GM18858 (cell line): ENCODE data around the gene OAF.
"Not testable (repeated sequence)": the region's sequence is repeated elsewhere in the genome, so short reads cannot be mapped to it uniquely, and the experiment has no call there.

ENCODE experiments used
- ATAC-seq: cut with Tn5 transposase; IDR thresholded peaks from one replicate; pipeline ENCODE4 v1.9.1; 2021; ENCODE audit not compliant: unreplicated experiment

The OAF gene

GRCh38 chr11:120268686-120269085, 57.9 kb downstream of the OAF start:
- no peak for ATAC-seq

DNA sequence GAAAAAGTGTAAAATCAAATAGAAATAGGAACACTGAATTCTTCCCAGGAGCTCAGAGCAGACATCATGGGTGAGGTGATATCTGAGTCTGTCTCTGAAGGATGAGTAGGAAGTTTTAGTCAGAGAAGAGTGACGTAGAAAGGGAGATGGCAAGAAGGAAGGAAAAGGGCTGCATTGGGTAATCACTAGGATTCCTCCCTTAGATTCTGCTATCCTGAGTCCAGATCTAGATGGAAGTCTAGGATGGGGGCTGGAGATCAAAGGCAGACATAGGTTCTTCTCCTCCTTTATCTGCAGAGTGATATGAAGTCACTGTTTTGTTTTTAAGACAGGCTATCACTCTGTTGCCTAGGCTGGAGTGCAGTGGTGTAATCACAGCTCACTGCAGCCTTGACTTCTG, 59.6 kb downstream of the OAF start:
- no peak for ATAC-seq

- ATAC-seq = no peak
Measured at GRCh38 chr11:120271672-120272071, 60.8 kb downstream of the OAF start.

DNA sequence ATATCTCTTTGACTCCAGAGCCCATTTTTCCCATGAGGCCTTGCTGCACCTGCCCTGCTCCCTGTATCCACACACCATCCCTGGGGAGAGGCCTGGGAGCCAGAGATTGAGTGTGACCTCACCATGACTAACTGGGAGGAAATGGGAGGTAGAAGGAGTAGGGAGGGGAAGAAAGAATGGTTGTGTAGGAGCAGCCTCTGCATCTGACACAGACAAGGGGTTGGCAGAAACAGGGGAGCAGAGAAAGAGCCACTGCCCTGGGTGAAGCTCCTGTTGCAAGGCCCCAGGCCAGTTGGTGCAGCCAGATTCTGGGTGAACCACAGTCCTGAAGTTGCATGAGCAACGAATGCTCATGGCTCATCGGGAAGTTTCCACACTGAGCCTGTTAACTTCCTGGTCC, 61.5 kb downstream of the OAF start:
- ATAC-seq = no peak

DNA sequence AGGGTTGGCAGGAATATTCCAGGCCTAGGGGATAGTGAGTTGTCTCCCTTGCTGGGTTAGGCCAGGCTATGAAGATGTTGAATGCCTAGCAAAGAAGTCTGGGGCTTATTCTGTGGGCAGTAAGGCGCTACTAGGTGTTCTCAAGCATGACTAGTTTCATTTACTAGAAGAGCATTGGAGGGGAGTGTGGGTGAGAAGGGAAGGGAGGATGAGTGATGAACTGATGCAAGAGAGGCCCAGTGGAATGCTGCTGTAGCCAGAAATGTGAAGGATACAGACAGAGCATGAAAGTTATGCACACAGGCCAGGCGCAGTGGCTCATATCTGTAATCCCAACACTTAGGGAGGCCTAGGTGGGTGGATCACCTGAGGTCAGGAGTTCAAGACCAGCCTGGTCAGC, 62.6 kb downstream of the OAF start:
- no peak for ATAC-seq

DNA sequence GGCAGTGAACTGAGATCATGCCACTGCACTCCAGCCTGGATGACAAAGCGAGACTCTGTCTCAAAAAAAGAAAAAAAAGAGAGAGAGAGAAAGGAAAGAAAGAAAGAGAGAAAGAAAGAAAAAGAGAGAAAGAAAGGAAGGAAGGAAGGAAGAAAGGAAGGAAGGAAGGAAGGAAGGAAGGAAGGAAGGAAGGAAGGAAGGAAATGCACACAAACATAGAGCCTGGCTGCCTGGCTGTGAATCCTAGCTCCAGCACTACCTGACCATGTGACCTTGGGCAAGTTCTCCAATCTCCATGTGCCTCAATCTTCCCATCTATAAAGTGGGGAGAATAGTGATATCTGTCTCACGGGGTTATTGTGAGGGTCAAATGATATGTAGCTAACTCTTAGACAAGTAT, 63.1 kb downstream of the OAF start:
- not testable (repeated sequence) for ATAC-seq

DNA sequence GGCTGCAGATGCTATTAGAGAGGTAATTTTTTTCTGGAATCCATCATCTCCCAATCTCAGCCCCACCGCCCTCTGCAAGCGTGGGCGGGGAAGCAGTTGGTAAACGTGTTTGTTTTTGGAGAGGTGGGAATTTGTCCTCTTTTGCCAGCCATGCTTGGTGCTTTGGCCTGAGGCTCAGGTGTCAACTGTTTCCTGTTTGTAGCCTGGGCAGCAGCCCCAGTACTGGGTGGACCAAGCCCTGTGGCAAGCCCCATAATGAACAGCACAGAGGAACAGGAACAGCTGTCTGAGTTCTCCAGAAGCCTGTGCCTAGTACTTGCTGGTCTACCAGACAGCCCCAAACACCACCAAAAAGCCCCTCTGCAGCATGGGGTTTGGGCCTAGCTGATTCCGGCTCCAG, 68.7 kb downstream of the OAF start:
- no peak for ATAC-seq
